Neural progenitor cell (in vitro differentiated cells): ENCODE data around the gene SLCO2B1. TPM values are rescaled to one million over a fixed set of nuclear protein-coding genes. Genes with fewer than 3 reads are reported as not detected.

Experiments used
- DNase-seq: peaks from one replicate; pipeline ENCODE4 v3.0.0-alpha.2; 2016; ENCODE audit warnings: low spot score
- H2AFZ ChIP-seq: fragments of 200-600 bp; sonication (generic); replicated peaks from 2 replicates; pipeline ENCODE4 v1.6.1; 2016; ENCODE audit warnings: antibody characterized with exemption
- H3F3A ChIP-seq: fragments of 200-600 bp; sonication (generic); 2 replicates; pipeline ENCODE4 v1.6.1; 2016; ENCODE audit warnings: antibody characterized with exemption, low read depth
- H3K27ac ChIP-seq: fragments of 200-600 bp; sonication (generic); 2 replicates; pipeline ENCODE4 v1.5.1; 2016; ENCODE audit warnings: mild to moderate bottlenecking
- H3K27me3 ChIP-seq: fragments of 200-600 bp; sonication (generic); 2 replicates; pipeline ENCODE4 v1.6.1; 2016; ENCODE audit warnings: mild to moderate bottlenecking, moderate library complexity
- H3K36me3 ChIP-seq: fragments of 200-600 bp; sonication (generic); 2 replicates; pipeline ENCODE4 v1.5.1; 2016
- H3K4me1 ChIP-seq: fragments of 200-600 bp; sonication (generic); 2 replicates; pipeline ENCODE4 v1.6.1; 2016; ENCODE audit warnings: mixed run types
- H3K4me2 ChIP-seq: fragments of 200-600 bp; sonication (generic); 2 replicates; pipeline ENCODE4 v1.6.1; 2016
- H3K4me3 ChIP-seq: fragments of 200-600 bp; sonication (generic); 2 replicates; pipeline ENCODE4 v1.5.1; 2016
- H3K79me2 ChIP-seq: fragments of 200-600 bp; sonication (generic); 2 replicates; pipeline ENCODE4 v1.6.1; 2016; ENCODE audit warnings: low read depth
- H3K9ac ChIP-seq: fragments of 200-600 bp; sonication (generic); 2 replicates; pipeline ENCODE4 v1.6.1; 2016
- H3K9me3 ChIP-seq: fragments of 200-600 bp; sonication (generic); 2 replicates; pipeline ENCODE4 v1.5.1; 2016; ENCODE audit warnings: low read depth
- H4K20me1 ChIP-seq: fragments of 200-600 bp; sonication (generic); 2 replicates; pipeline ENCODE4 v1.6.1; 2016; ENCODE audit warnings: low read depth
- H3K27ac Mint-ChIP-seq: 3 replicates; pipeline ENCODE4 v1.8.0; 2021; ENCODE audit warnings: mixed read lengths
- H3K27me3 Mint-ChIP-seq: 2 replicates; pipeline ENCODE4 v1.8.0; 2022; ENCODE audit warnings: low read depth, mild to moderate bottlenecking, inconsistent platforms, moderate library complexity, mixed read lengths; ENCODE audit not compliant: insufficient read depth
- H3K36me3 Mint-ChIP-seq: 3 replicates; pipeline ENCODE4 v1.8.0; 2021; ENCODE audit warnings: mixed read lengths
- H3K4me1 Mint-ChIP-seq: 3 replicates; pipeline ENCODE4 v1.8.0; 2021; ENCODE audit warnings: mixed read lengths
- H3K4me3 Mint-ChIP-seq: 3 replicates; pipeline ENCODE4 v1.8.0; 2021; ENCODE audit warnings: mild to moderate bottlenecking, moderate library complexity, mixed read lengths
- H3K9me3 Mint-ChIP-seq: 3 replicates; pipeline ENCODE4 v1.8.0; 2020; ENCODE audit warnings: mixed read lengths
- CTCF ChIP-seq: fragments of 200-600 bp; sonication (generic); IDR thresholded peaks from 2 replicates; pipeline ENCODE4 v1.5.1; 2017; ENCODE audit warnings: antibody characterized with exemption, mild to moderate bottlenecking
- EZH2 ChIP-seq: fragments of 200-600 bp; sonication (generic); IDR thresholded peaks from 2 replicates; pipeline ENCODE4 v1.6.1; 2017; ENCODE audit warnings: antibody characterized with exemption, mild to moderate bottlenecking, moderate library complexity
- EZH2phosphoT487 ChIP-seq: fragments of 200-600 bp; sonication (generic); IDR thresholded peaks from 2 replicates; pipeline ENCODE4 v1.6.1; 2017; ENCODE audit warnings: antibody characterized with exemption
- total RNA-seq: library from RNA; depleted of rRNA; stranded (reverse); fragments of >200 nt; gene quantifications from 2 replicates; pipeline ENCODE4 v1.2.3, GENCODE V29; 2015; ENCODE audit warnings: low replicate concordance

The SLCO2B1 gene
- total RNA-seq, 1 donor from 2014 or later: 0.07 TPM

GRCh38 chr11:75126564-75126963, 24.3 kb upstream of the SLCO2B1 start:
- H3K27me3 Mint-ChIP-seq: no peaks in the 10 kb centered on the region
- TF ChIP-seq EZH2phosphoT487: no peak
- no peak for TF ChIP-seq CTCF
- no peak for TF ChIP-seq EZH2
- H3K27ac ChIP-seq: no peak overlapping the region
- no peaks in the 10 kb centered on the region for H3K79me2 ChIP-seq
- no peaks in the 10 kb centered on the region for H3F3A ChIP-seq
- no peaks in the 10 kb centered on the region for H3K4me1 ChIP-seq
- H3K36me3 ChIP-seq: no peaks in the 10 kb centered on the region
- no peaks in the 10 kb centered on the region for H3K9me3 ChIP-seq
- DNase-seq: no peak
- no peak overlapping the region for H3K27ac Mint-ChIP-seq
- no peak overlapping the region for H3K4me2 ChIP-seq
- H3K9me3 Mint-ChIP-seq: peaks cover 4% of the 10 kb centered on the region
- H3K4me1 Mint-ChIP-seq: no peaks in the 10 kb centered on the region
- no peaks in the 10 kb centered on the region for H4K20me1 ChIP-seq
- H3K9ac ChIP-seq: no peak overlapping the region
- no peak overlapping the region for H3K4me3 Mint-ChIP-seq
- H3K36me3 Mint-ChIP-seq: no peaks in the 10 kb centered on the region
- no peaks in the 10 kb centered on the region for H3K27me3 ChIP-seq
- H3K4me3 ChIP-seq: no peak overlapping the region
- no peak overlapping the region for H2AFZ ChIP-seq

- TF ChIP-seq CTCF (no peak), EZH2phosphoT487 (no peak), EZH2 (no peak)
- Histone ChIP-seq H3K4me1 (peaks cover 7% of the 10 kb centered on the region), H3K9ac (no peak overlapping the region), H3K79me2 (no peaks in the 10 kb centered on the region), H4K20me1 (no peaks in the 10 kb centered on the region), H3K27ac (no peak overlapping the region), H3K4me3 (no peak overlapping the region), H3K27me3 (no peaks in the 10 kb centered on the region), H3K9me3 (no peaks in the 10 kb centered on the region), H2AFZ (no peak overlapping the region), H3K4me2 (no peak overlapping the region), H3F3A (peaks cover 3% of the 10 kb centered on the region), H3K36me3 (no peaks in the 10 kb centered on the region)
- no peak for DNase-seq
- no peaks in the 10 kb centered on the region for H3K36me3 Mint-ChIP-seq
- H3K27ac Mint-ChIP-seq: no peak overlapping the region
- H3K9me3 Mint-ChIP-seq: peaks cover 4% of the 10 kb centered on the region
- peaks cover 8% of the 10 kb centered on the region for H3K27me3 Mint-ChIP-seq
- no peak overlapping the region for H3K4me3 Mint-ChIP-seq
- H3K4me1 Mint-ChIP-seq: no peaks in the 10 kb centered on the region
Measured at GRCh38 chr11:75132080-75132479, 18.8 kb upstream of the SLCO2B1 start.

GRCh38 chr11:75133976-75134375, 16.9 kb upstream of the SLCO2B1 start:
- DNase-seq: peak; percentile 56
- H3K36me3 Mint-ChIP-seq: no peaks in the 10 kb centered on the region
- Histone ChIP-seq H3K9me3 (no peaks in the 10 kb centered on the region), H3F3A (peaks cover 3% of the 10 kb centered on the region), H3K27me3 (no peaks in the 10 kb centered on the region), H3K36me3 (no peaks in the 10 kb centered on the region), H3K27ac (no peak overlapping the region), H3K4me1 (peaks cover 7% of the 10 kb centered on the region), H3K4me3 (no peak overlapping the region), H3K9ac (no peak overlapping the region), H2AFZ (peak overlapping the region; percentile 57), H4K20me1 (no peaks in the 10 kb centered on the region), H3K4me2 (no peak overlapping the region), H3K79me2 (no peaks in the 10 kb centered on the region)
- peaks cover 8% of the 10 kb centered on the region for H3K27me3 Mint-ChIP-seq
- H3K9me3 Mint-ChIP-seq: peaks cover 2% of the 10 kb centered on the region
- H3K27ac Mint-ChIP-seq: no peak overlapping the region
- no peak overlapping the region for H3K4me3 Mint-ChIP-seq
- no peak for TF ChIP-seq EZH2
- TF ChIP-seq CTCF: no peak
- TF ChIP-seq EZH2phosphoT487: no peak
- no peaks in the 10 kb centered on the region for H3K4me1 Mint-ChIP-seq
